ENCODE results near the gene E2F3.

E2F3 gene

GRCh38 chr6:20402342-20403069 is 827 bp downstream of the E2F3 start:
- H3K9me3 ChIP-seq (ENCODE audit: insufficient read depth, low read length), result no peaks in the 10 kb centered on the region
- H3K4me1 ChIP-seq (ENCODE audit: insufficient read depth, insufficient read length), result no peaks in the 10 kb centered on the region
- peaks cover 17% of the 10 kb centered on the region for H3K36me3 ChIP-seq (ENCODE audit: insufficient read depth, insufficient read length, low read length)
- DNase-seq (ENCODE audit: low read depth, low spot score), result no peak
- H3K9ac ChIP-seq (ENCODE audit: insufficient read length, low read depth), result peak overlapping the region; percentile 93
- peak overlapping the region; percentile 57 for H3K4me3 ChIP-seq (ENCODE audit: insufficient read length, low read depth)
- TF ChIP-seq ZNF274 (IDR thresholded peaks at IDR 0.05; ENCODE audit: low read depth, low read length) (no peak), SUZ12 (IDR thresholded peaks at IDR 0.05; ENCODE audit: extremely low read depth, insufficient read depth, insufficient read length) (no peak), YY1 (IDR thresholded peaks at IDR 0.05; ENCODE audit: insufficient read depth, insufficient read length) (no peak)
- no peaks in the 10 kb centered on the region for H3K27me3 ChIP-seq (ENCODE audit: insufficient read depth, insufficient read length)

- peak overlapping the region; percentile 93 for H3K9ac ChIP-seq (ENCODE audit: insufficient read length, low read depth)
- TF ChIP-seq YY1 (IDR thresholded peaks at IDR 0.05; ENCODE audit: insufficient read depth, insufficient read length) (no peak), SUZ12 (IDR thresholded peaks at IDR 0.05; ENCODE audit: extremely low read depth, insufficient read depth, insufficient read length) (no peak), ZNF274 (IDR thresholded peaks at IDR 0.05; ENCODE audit: low read depth, low read length) (no peak)
- H3K36me3 ChIP-seq (ENCODE audit: insufficient read depth, insufficient read length, low read length), result peaks cover 24% of the 10 kb centered on the region
Measured at GRCh38 chr6:20403070-20403765, 1.5 kb downstream of the E2F3 start.

GRCh38 chr6:20403766-20404640 is 2.3 kb downstream of the E2F3 start:
- Histone ChIP-seq H3K36me3 (ENCODE audit: insufficient read depth, insufficient read length, low read length) (peaks cover 32% of the 10 kb centered on the region), H3K4me3 (ENCODE audit: insufficient read length, low read depth) (peak overlapping the region; percentile 72), H3K27me3 (ENCODE audit: insufficient read depth, insufficient read length) (no peaks in the 10 kb centered on the region), H3K9me3 (ENCODE audit: insufficient read depth, low read length) (no peaks in the 10 kb centered on the region), H3K9ac (ENCODE audit: insufficient read length, low read depth) (peak overlapping the region; percentile 85), H3K4me1 (ENCODE audit: insufficient read depth, insufficient read length) (no peaks in the 10 kb centered on the region)
- TF ChIP-seq YY1 (IDR thresholded peaks at IDR 0.05; ENCODE audit: insufficient read depth, insufficient read length) (no peak), ZNF274 (IDR thresholded peaks at IDR 0.05; ENCODE audit: low read depth, low read length) (no peak), SUZ12 (IDR thresholded peaks at IDR 0.05; ENCODE audit: extremely low read depth, insufficient read depth, insufficient read length) (no peak)
- no peak for DNase-seq (ENCODE audit: low read depth, low spot score)

More at GRCh38 chr6:20403070-20403765, 1.5 kb downstream of the E2F3 start:
- DNase-seq (ENCODE audit: low read depth, low spot score), result no peak
- H3K9me3 ChIP-seq (ENCODE audit: insufficient read depth, low read length), result no peaks in the 10 kb centered on the region
- peak overlapping the region; percentile 72 for H3K4me3 ChIP-seq (ENCODE audit: insufficient read length, low read depth)
- H3K27me3 ChIP-seq (ENCODE audit: insufficient read depth, insufficient read length), result no peaks in the 10 kb centered on the region
- no peaks in the 10 kb centered on the region for H3K4me1 ChIP-seq (ENCODE audit: insufficient read depth, insufficient read length)

GRCh38 chr6:20404641-20405032 is 3.0 kb downstream of the E2F3 start:
- H3K36me3 ChIP-seq (ENCODE audit: insufficient read depth, insufficient read length, low read length), result peaks cover 34% of the 10 kb centered on the region
- H3K4me1 ChIP-seq (ENCODE audit: insufficient read depth, insufficient read length), result no peaks in the 10 kb centered on the region
- H3K4me3 ChIP-seq (ENCODE audit: insufficient read length, low read depth), result peak overlapping the region; percentile 72
- TF ChIP-seq ZNF274 (IDR thresholded peaks at IDR 0.05; ENCODE audit: low read depth, low read length), result no peak
- H3K9ac ChIP-seq (ENCODE audit: insufficient read length, low read depth), result peak overlapping the region; percentile 85
- no peak for DNase-seq (ENCODE audit: low read depth, low spot score)
- no peaks in the 10 kb centered on the region for H3K9me3 ChIP-seq (ENCODE audit: insufficient read depth, low read length)
- no peaks in the 10 kb centered on the region for H3K27me3 ChIP-seq (ENCODE audit: insufficient read depth, insufficient read length)

- Histone ChIP-seq H3K27me3 (ENCODE audit: insufficient read depth, insufficient read length) (no peaks in the 10 kb centered on the region), H3K4me3 (ENCODE audit: insufficient read length, low read depth) (no peak overlapping the region), H3K9ac (ENCODE audit: insufficient read length, low read depth) (no peak overlapping the region), H3K9me3 (ENCODE audit: insufficient read depth, low read length) (no peaks in the 10 kb centered on the region), H3K4me1 (ENCODE audit: insufficient read depth, insufficient read length) (no peaks in the 10 kb centered on the region), H3K36me3 (ENCODE audit: insufficient read depth, insufficient read length, low read length) (peaks cover 66% of the 10 kb centered on the region)
- no peak for DNase-seq (ENCODE audit: low read depth, low spot score)
- TF ChIP-seq SUZ12 (IDR thresholded peaks at IDR 0.05; ENCODE audit: extremely low read depth, insufficient read depth, insufficient read length), result no peak
Measured at GRCh38 chr6:20408851-20409250, 7.2 kb downstream of the E2F3 start.

DNA sequence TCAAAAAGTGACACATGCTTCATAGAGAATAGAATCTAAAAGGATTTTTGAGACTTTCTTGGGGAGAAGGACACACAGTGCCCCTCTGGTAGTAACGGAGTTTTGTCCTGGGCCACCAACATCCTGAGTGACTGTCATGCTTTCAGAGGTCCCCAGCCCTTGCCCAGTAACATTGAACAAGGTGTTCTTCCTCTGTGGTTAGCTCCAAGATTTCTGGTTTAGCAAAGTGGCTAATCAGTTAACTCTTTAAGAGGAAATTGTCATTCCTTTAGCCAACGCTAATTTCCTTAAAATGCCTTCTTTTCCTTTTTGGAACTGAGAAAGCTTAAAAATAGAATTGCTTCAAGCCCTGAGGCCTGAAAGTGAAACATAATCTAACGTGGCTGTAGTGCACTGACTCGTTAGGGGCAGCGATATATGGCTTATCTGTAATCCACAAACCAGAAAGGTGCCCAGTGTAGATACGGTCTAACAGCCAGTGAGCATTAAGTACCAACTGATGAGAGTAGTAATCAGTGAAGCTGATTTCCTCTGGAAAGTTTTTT is 7.8 kb downstream of the E2F3 start:
- Histone ChIP-seq H3K36me3 (ENCODE audit: insufficient read depth, insufficient read length, low read length) (peaks cover 70% of the 10 kb centered on the region), H3K9me3 (ENCODE audit: insufficient read depth, low read length) (no peaks in the 10 kb centered on the region), H3K4me3 (ENCODE audit: insufficient read length, low read depth) (no peak overlapping the region), H3K4me1 (ENCODE audit: insufficient read depth, insufficient read length) (no peaks in the 10 kb centered on the region), H3K9ac (ENCODE audit: insufficient read length, low read depth) (no peak overlapping the region), H3K27me3 (ENCODE audit: insufficient read depth, insufficient read length) (no peaks in the 10 kb centered on the region)
- TF ChIP-seq SUZ12 (IDR thresholded peaks at IDR 0.05; ENCODE audit: extremely low read depth, insufficient read depth, insufficient read length) (no peak), ZNF274 (IDR thresholded peaks at IDR 0.05; ENCODE audit: low read depth, low read length) (no peak), YY1 (IDR thresholded peaks at IDR 0.05; ENCODE audit: insufficient read depth, insufficient read length) (no peak)
- DNase-seq (ENCODE audit: low read depth, low spot score), result no peak

- peaks cover 67% of the 10 kb centered on the region for H3K36me3 ChIP-seq (ENCODE audit: insufficient read depth, insufficient read length, low read length)
- no peak for DNase-seq (ENCODE audit: low read depth, low spot score)
- no peak overlapping the region for H3K9ac ChIP-seq (ENCODE audit: insufficient read length, low read depth)
- H3K27me3 ChIP-seq (ENCODE audit: insufficient read depth, insufficient read length), result no peaks in the 10 kb centered on the region
- no peak overlapping the region for H3K4me3 ChIP-seq (ENCODE audit: insufficient read length, low read depth)
- H3K4me1 ChIP-seq (ENCODE audit: insufficient read depth, insufficient read length), result no peaks in the 10 kb centered on the region
- H3K9me3 ChIP-seq (ENCODE audit: insufficient read depth, low read length), result no peaks in the 10 kb centered on the region
- no peak for TF ChIP-seq SUZ12 (IDR thresholded peaks at IDR 0.05; ENCODE audit: extremely low read depth, insufficient read depth, insufficient read length)
- no peak for TF ChIP-seq ZNF274 (IDR thresholded peaks at IDR 0.05; ENCODE audit: low read depth, low read length)
- no peak for TF ChIP-seq YY1 (IDR thresholded peaks at IDR 0.05; ENCODE audit: insufficient read depth, insufficient read length)
Measured at GRCh38 chr6:20411544-20411943, 9.9 kb downstream of the E2F3 start.
